Measurements from ENCODE around the gene ATP6V0A1.

DNA sequence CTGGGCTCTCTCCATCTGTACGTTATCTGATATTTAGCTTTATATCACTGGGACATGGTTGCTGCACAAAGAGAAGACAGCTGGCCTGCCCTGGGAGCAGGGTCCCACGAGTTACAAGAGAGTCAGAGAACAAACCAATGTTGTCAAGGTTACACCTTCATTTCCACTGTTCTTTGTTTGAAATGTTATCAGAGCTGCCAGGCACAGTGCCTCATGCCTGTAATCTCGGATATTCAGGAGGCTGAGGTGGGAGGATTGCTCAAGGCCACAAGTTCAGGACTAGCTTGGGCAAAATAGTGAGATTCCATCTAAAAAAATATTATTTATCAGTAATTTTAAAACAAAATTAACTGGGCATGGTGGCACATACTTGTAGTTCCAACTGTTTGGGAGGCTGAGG lies 34.6 kb downstream of the ATP6V0A1 start:
- TF ChIP-seq ARNT (IDR thresholded peaks at IDR 0.05) = no peak
- TF ChIP-seq BHLHE40 (IDR thresholded peaks at IDR 0.05; ENCODE audit: borderline replicate concordance) = no peak
- no peak for TF ChIP-seq LEF1 (IDR thresholded peaks at IDR 0.05; ENCODE audit: borderline replicate concordance)
- no peak for TF ChIP-seq TARDBP (IDR thresholded peaks at IDR 0.05)
- no peak for TF ChIP-seq SUZ12 (IDR thresholded peaks at IDR 0.05)
- TF ChIP-seq FOXM1 (IDR thresholded peaks at IDR 0.05; ENCODE audit: borderline replicate concordance) = no peak
- no peak for TF ChIP-seq FOXK2 (IDR thresholded peaks at IDR 0.05)
- TF ChIP-seq CTBP1 (IDR thresholded peaks at IDR 0.05; ENCODE audit: borderline replicate concordance) = no peak
- no peak for TF ChIP-seq HDGF (IDR thresholded peaks at IDR 0.05; ENCODE audit: borderline replicate concordance)
- TF ChIP-seq ELF4 (IDR thresholded peaks at IDR 0.05) = no peak
- no peak for TF ChIP-seq ZNF384 (IDR thresholded peaks at IDR 0.05)
- TF ChIP-seq NFRKB (IDR thresholded peaks at IDR 0.05) = no peak
- no peak for TF ChIP-seq SP1 (IDR thresholded peaks at IDR 0.05)
- TF ChIP-seq, protein P1, sequence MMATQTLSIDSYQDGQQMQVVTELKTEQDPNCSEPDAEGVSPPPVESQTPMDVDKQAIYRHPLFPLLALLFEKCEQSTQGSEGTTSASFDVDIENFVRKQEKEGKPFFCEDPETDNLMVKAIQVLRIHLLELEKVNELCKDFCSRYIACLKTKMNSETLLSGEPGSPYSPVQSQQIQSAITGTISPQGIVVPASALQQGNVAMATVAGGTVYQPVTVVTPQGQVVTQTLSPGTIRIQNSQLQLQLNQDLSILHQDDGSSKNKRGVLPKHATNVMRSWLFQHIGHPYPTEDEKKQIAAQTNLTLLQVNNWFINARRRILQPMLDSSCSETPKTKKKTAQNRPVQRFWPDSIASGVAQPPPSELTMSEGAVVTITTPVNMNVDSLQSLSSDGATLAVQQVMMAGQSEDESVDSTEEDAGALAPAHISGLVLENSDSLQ (IDR thresholded peaks at IDR 0.05) = no peak

All from HEK293T (cell line).